HG02938 (cell line): ENCODE data around the gene FAM168A.

ENCODE experiments used
- ATAC-seq: cut with Tn5 transposase; IDR thresholded peaks from one replicate; pipeline ENCODE4 v1.9.1; 2021; ENCODE audit warnings: mild to moderate bottlenecking, moderate library complexity; ENCODE audit not compliant: unreplicated experiment

The FAM168A gene

DNA sequence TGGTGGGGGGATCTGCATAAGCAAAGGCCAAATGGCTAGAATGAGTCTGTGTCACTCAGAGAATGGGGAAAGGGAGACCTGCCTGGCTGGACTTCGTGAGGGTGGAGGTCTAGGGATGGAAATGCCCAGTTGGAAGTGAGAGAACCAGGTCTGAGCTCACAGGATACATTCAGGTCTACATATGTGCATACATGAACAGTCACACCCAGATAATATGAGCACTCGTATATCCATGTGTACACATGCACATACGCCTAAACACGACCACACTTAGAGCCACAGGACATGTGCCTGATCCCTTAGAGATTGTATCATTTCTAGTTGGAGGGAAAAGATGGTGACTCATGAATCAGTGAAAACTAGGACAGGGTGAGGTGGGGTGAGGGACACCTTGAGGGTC lies 242.8 kb downstream of the FAM168A start:
- no peak for ATAC-seq

DNA sequence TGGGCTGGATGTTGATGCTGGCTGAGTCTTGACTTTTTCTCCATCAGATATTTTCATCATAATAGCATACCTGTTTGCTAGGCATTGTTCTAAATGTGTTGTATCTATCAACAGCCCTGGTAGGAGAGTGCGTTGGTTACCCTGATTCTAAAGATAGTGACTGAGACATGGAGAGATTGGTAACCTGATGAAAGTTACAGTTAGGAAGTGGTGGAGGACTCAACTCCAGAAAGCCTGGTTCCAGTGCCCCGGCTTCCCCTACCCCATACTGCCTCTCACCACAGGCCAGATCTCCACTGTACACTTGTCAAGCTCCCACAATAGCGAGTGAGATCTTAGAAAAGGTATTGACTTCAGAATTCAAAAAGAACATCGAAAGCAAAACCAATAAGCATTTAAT lies 244.5 kb downstream of the FAM168A start:
- ATAC-seq, result no peak

DNA sequence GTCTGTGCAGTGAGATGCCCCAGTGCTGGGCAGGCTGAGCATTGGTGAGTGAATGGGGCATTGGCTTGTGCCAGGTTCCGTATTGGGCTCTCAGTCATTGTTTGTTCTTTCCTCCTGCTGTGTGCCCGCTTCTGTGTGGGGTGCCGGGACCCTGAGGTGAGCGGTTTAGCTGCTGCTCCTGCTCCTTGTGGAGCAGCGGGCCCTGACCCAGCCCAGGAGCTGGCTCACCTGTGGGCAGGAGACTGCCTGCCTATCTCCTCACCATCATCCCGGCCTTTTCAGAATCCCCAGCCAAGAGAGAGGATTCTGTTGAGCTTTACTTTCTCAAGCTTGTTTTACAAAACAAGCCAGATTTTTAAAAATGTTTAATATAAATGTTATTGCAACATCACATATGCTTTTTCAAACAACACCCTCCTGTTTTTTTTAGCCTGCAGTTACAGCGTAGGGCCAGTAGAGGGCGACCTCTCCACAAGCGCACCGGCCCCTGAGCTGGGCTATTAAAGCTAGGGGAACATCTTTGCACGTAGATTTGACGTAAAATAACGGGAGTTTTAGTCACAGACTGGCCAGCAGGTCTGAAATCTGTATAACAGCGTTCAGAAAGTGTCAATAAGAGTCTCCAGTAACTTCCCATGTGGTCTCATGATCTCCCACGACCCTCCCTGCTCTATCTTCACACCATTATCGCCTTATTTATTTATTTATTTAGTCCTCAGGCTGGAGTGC lies 246.8 kb downstream of the FAM168A start:
- ATAC-seq, result no peak
